HG03066 (cell line): ENCODE measurements around the gene AIPL1.

Source experiments
- ATAC-seq: cut with Tn5 transposase; IDR thresholded peaks from one replicate; pipeline ENCODE4 v1.9.1; 2021; ENCODE audit warnings: low read depth; ENCODE audit not compliant: unreplicated experiment

Gene AIPL1

GRCh38 chr17:6423931-6424330 lies 11.0 kb downstream of the AIPL1 start:
- no peak for ATAC-seq

DNA sequence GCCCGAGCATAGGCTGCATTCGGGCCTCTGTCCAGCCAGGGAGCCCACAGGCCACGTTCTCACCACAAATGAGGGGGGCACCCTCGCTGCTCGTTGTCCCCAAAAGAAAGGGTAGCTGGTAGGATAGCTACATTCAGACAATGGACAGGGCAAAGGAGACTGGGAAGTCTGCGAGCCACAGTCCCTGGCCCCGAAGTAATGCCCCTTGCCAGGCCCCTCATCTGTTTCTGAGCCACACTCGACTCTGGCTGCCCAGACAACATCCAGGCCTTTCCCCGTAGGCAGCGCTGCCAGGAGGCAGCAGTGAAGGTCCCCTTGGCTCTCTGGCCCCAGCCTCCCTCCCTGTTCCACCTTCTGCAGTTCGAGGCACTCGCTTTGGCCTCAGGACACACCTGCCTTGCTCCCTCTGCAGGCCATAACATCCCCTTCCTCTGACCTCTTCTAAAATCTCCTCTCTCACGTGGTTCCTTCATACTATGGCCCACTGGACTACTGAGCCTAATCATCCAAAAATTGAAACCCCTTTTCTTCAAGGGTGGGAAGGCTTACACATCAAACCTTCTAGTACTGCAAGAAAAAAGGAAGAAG lies 12.2 kb downstream of the AIPL1 start:
- ATAC-seq: no peak

- ATAC-seq: no peak
Measured at GRCh38 chr17:6421700-6422604, 13.0 kb downstream of the AIPL1 start.

- no peak for ATAC-seq
Measured at GRCh38 chr17:6420173-6420641, 14.7 kb downstream of the AIPL1 start.

GRCh38 chr17:6415616-6416015 lies 19.3 kb downstream of the AIPL1 start:
- no peak for ATAC-seq

DNA sequence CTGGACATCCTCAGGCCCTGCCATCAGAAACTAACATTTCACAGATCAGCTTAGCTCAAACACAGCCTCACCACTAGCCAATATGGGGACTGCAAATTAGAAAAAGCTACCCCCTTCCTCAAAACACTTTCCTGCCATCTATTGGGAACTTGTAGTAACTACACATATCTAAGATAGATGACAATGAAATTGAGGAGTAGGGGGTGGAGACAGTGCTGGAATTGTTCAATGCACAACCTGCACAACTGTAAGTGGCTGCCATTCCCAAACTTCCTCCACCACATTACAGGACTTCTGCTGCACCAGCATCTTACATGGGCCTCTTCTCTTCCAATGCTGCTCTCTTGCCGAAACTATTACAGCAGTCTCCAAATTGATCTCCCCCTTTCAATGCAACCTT lies 21.9 kb downstream of the AIPL1 start:
- no peak for ATAC-seq

- ATAC-seq: no peak
Measured at GRCh38 chr17:6408735-6409134, 26.2 kb downstream of the AIPL1 start.

- no peak for ATAC-seq
Measured at GRCh38 chr17:6408276-6408675, 26.6 kb downstream of the AIPL1 start.

DNA sequence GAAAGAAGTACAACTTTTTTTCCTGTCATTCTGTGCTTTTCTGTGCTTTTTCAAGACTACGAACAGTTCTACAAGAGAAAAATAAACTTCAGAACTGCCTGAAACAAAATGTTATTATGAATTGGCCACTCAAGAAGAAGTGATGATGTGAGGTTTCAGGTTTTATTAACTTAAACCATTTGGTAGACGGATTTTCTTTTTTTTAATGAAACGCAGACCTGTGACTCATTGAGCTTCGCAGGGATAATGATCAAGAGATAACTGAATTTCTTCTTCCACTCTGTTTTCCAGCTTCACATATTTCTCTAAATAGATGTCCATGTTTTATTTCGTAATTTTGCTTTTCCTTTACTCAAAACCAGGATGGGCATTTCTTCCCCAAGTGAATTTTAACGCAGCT lies 32.7 kb downstream of the AIPL1 start:
- ATAC-seq: no peak

GRCh38 chr17:6398955-6399354 lies 36.0 kb downstream of the AIPL1 start:
- ATAC-seq: no peak

DNA sequence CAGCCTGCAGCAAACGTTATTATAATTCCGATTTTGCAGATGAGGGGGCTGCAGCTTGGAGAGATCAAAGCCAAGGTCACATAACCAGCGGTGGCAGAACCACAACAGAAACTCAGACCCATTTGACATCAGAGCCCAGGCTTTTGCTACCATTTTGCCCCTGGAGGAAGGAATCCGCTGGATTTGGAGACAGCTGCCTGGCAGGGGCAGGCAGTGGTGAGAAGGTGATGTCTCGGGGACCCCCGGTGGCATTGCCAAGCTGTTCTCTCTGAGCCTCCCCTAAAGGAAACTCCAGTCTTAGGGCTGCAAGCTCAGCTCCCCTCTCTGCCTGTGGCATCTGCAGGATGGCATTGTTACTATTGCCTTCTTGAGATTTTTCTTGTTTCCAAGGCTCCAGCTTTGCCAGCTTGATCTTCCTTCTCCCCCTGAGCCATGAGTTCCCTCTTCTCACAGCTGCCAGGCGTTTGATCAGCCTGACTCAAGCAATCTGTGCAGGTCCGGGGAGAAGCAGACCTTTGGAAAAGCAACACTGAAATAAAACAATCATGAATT lies 40.8 kb downstream of the AIPL1 start:
- ATAC-seq: no peak

DNA sequence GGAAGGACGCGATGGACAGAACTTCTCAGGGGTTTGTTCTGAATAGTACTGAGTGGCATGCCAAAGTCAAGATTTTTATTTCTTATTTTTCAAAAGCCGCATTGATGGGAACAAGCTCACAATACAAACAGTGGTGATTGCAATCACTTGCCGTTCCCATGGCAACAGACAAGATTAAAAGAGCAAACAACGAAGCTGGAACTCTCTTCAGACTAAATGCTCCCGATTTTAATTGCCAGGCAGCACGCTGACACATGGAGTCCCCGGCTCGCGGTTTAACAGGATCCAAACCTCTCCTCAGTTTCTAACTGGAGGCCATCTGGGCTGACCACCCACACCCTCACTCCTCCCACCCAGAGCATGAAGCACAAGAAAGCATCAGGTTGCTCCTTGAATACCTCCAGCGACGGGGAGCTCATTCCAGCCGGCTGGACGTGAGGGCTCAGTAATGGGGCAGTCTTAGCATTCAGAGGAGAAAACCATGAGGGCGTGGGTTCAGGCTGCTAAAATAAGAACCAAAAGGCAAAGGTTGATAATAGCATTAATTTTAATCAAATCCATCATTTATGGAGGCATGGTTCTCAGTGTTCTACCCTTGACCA lies 41.5 kb downstream of the AIPL1 start:
- no peak for ATAC-seq

GRCh38 chr17:6392609-6393350 lies 42.1 kb downstream of the AIPL1 start:
- ATAC-seq: no peak

- ATAC-seq: no peak
Measured at GRCh38 chr17:6388416-6388815, 46.5 kb downstream of the AIPL1 start.

DNA sequence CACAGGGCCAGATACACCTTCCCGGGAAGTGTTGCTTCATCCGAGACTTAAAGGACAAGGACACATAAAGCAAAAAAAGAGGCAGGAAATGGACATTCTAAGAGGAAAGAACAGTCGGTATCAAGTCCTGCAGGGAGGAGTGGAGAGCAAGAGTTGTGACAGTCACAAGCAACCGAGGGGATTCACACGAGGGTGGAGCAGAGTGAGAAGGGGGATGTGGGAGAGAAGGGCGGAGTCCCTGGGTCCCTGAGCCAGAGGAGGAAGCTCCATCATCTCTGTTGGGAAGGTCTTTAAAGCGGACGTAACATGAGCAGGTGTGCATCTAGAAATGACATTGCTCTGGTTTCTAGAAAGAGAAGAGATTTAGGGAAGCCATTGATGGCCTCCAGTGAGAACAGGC lies 47.1 kb downstream of the AIPL1 start:
- ATAC-seq: no peak

- ATAC-seq: no peak
Measured at GRCh38 chr17:6387442-6387841, 47.5 kb downstream of the AIPL1 start.

DNA sequence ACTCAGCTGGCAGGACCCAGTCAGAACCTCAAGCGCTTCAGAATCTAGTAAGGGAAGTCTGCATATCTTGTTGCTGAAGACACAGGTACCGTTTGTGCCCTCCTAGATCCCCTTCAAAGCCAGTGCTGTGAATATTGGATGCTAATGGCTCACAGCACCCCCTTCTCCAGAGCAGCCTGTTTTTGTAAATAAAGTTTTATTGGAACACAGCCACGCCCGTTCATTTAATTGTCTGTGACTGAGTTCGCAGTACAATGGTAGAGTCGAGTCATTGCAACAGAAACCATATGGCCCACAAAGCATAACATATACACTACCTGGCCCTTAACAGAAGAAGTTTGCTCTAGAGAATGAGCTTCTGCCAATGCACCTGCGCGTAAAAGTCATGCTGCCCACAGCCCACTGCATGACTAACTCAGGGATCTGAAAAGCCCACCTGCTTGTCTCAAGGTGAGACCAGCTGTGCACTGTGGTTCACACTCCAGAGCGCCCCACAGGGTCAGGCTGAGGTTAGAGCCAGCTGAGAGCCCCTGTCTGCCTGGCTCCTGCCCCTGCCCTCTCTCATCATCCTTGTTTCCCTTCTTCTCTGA lies 48.8 kb downstream of the AIPL1 start:
- no peak for ATAC-seq

DNA sequence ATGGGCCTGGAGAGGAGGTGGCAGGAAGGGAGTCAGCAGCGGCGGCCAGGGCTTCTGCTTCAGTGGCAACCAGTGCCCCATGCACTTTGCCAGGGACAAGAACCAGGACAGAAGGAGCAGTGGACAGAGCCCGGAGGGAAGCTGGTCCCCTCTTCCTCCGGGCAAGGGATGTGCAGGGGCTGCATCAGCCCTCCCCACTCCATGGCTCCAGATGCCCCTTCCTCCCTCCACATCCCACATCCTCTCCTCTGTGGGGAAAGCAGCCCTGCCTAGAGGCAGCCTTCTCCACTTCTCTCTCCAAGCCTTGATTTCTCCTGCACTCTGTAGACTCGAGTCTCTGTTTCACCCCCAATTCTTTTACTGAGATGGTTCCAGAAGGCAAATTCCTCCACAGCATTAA lies 50.4 kb downstream of the AIPL1 start:
- ATAC-seq: no peak

DNA sequence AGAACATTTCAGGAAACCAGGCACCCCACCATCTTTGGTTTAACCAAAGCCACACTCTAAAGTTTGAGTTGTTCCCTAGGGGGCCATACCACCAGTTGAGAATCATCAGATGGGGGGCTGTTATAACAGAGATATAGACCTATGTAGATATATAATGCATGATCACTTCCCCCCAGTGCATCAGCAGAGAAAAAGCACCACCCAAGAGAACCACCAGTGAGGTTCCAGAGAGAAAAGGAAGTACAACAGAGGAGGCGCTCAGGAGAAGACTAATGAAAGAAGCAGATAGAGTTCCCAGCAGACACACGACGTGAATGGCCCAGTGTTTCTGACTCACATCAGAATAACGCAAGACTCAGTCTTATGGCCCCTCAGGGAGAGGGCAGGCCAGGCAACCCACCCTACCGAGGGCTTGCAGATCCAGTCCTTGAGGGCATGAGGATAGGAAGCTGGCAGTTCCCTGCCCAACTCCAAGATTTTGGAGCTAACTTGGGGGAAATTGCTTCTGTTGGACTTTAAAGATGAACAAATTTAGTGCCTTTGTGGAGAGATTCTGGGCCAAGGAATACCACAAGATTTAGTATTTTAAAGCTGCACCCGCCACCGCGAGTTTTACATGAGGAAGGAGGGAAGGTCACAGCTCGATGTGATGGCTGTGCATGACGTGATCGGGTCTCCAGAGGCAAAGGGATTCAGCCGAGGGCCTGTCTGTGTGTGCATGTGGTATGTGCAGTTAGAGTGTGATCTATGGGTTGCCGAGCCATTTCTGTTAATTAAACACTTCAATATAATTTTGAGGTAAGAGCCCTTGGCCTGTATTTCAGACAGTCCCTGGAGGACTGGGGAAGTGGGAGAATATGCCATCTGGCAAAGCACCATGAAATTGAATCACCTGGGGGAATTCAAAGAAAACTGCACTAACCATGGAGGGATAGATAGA lies 53.1 kb downstream of the AIPL1 start:
- no peak for ATAC-seq
